ENCODE results near the gene RHBDD2.
"Not testable (repeated sequence)": the region's sequence is repeated elsewhere in the genome, so short reads cannot be mapped to it uniquely, and the experiment has no call there.

The RHBDD2 gene

DNA sequence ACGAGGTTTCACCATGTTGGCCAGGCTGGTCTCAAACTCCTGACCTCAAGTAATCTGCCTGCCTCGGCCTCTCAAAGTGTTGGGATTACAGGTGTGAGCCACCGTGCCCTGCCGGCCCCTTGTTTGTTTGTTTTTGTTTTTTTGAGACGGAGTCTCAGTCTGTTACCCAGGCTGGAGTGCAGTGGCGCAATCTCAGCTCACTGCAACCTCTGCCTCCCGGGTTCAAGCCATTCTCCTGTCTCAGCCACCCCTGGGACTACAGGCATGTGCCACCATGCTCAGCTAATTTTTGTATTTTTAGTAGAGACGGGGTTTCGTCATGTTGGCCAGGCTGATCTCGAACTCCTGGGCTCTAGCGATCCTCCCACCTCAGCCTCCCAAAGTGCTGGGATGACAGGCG lies 32.4 kb downstream of the RHBDD2 start:
- H3K14ac ChIP-seq (ENCODE audit: low read length); H2BK5ac ChIP-seq (ENCODE audit: low read length); H3K9ac ChIP-seq (ENCODE audit: low read depth, low read length, poor library complexity); DNase-seq (ENCODE audit: low spot score); H3K79me1 ChIP-seq (ENCODE audit: low read depth, low read length); H2BK15ac ChIP-seq (ENCODE audit: low read length); H3K4me1 ChIP-seq (ENCODE audit: control insufficient read depth in 2 of 2, insufficient read depth in 1 of 2, low read depth in 1 of 2, low read length in 2 of 2); H3K27me3 ChIP-seq (ENCODE audit: control insufficient read depth in 3 of 3, insufficient read depth in 3 of 3, low read depth in 1 of 3, low read length in 3 of 3); H3K23ac ChIP-seq (ENCODE audit: low read depth, low read length, poor library complexity); H2BK12ac ChIP-seq (ENCODE audit: low read length); H4K8ac ChIP-seq (ENCODE audit: low read depth, low read length); H3K4me2 ChIP-seq (ENCODE audit: insufficient read depth, low read length, poor library complexity, severe bottlenecking); H3K4ac ChIP-seq (ENCODE audit: low read length); H3K36me3 ChIP-seq (replicated peaks in 1 of 2; ENCODE audit: control insufficient read depth in 2 of 2, insufficient read depth in 2 of 2, low read length in 2 of 2); H2AK5ac ChIP-seq (ENCODE audit: low read depth, low read length); H4K91ac ChIP-seq (ENCODE audit: low read depth, low read length, poor library complexity); H3K18ac ChIP-seq (ENCODE audit: low read length); H2BK120ac ChIP-seq (ENCODE audit: low read depth, low read length); H2AFZ ChIP-seq (ENCODE audit: low read length); H3K4me3 ChIP-seq (ENCODE audit: low read length in 2 of 2); H3K27ac ChIP-seq (replicated peaks; ENCODE audit: low read length); H3K9me3 ChIP-seq (replicated peaks in 1 of 2; ENCODE audit: control insufficient read depth in 2 of 2, insufficient read depth in 1 of 2, low read depth in 1 of 2, low read length in 2 of 2): not testable (repeated sequence)
- WGBS, 2 donors (ENCODE audit: extremely low coverage in 2 of 2, insufficient read length in 2 of 2, insufficient replicate concordance in 1 of 2): no CpG with 5 or more reads among the region's 12 CpGs

DNA sequence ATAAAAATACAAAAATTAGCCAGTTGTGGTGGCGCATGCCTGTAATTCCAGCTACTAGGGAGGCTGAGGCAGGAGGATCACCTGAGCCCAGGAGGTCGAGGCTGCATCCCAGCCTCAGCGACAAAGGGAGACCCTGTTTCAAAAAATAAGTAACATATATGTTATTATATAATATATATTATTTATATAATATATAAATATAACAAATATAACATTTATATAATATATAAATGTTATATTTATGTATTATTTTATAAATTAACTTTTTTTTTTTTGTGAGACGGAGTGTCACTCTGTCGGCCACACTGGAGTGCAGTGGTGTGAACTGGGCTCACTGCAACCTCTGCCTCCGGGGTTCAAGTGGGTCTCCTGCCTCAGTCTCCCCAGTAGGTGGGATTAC lies 34.6 kb downstream of the RHBDD2 start:
- no peak overlapping the region for H2BK5ac ChIP-seq (ENCODE audit: low read length)
- H3K36me3 ChIP-seq (replicated peaks in 1 of 2; ENCODE audit: control insufficient read depth in 2 of 2, insufficient read depth in 2 of 2, low read length in 2 of 2): peaks cover 0 to under 1% of the 10 kb centered on the region in 2 donors
- H2AFZ ChIP-seq (ENCODE audit: low read length): no peak overlapping the region
- H3K27ac ChIP-seq (replicated peaks; ENCODE audit: low read length): no peak overlapping the region
- H3K4me2 ChIP-seq (ENCODE audit: insufficient read depth, low read length, poor library complexity, severe bottlenecking): no peak overlapping the region
- no peaks in the 10 kb centered on the region for H3K9me3 ChIP-seq (replicated peaks in 1 of 2; ENCODE audit: control insufficient read depth in 2 of 2, insufficient read depth in 1 of 2, low read depth in 1 of 2, low read length in 2 of 2)
- WGBS, 2 donors (ENCODE audit: extremely low coverage in 2 of 2, insufficient read length in 2 of 2, insufficient replicate concordance in 1 of 2): no CpG with 5 or more reads among the region's 6 CpGs
- H2BK12ac ChIP-seq (ENCODE audit: low read length): no peak overlapping the region
- no peak overlapping the region for H3K14ac ChIP-seq (ENCODE audit: low read length)
- no peak overlapping the region for H2AK5ac ChIP-seq (ENCODE audit: low read depth, low read length)
- H3K79me1 ChIP-seq (ENCODE audit: low read depth, low read length): peaks cover 11% of the 10 kb centered on the region
- H2BK120ac ChIP-seq (ENCODE audit: low read depth, low read length): no peak overlapping the region
- H3K18ac ChIP-seq (ENCODE audit: low read length): no peak overlapping the region
- DNase-seq (ENCODE audit: low spot score): no peak
- no peaks in the 10 kb centered on the region for H3K27me3 ChIP-seq (ENCODE audit: control insufficient read depth in 3 of 3, insufficient read depth in 3 of 3, low read depth in 1 of 3, low read length in 3 of 3)
- no peak overlapping the region for H3K4me3 ChIP-seq (ENCODE audit: low read length in 2 of 2)
- no peak overlapping the region for H4K91ac ChIP-seq (ENCODE audit: low read depth, low read length, poor library complexity)
- peaks cover 0 to 4% of the 10 kb centered on the region in 2 donors for H3K4me1 ChIP-seq (ENCODE audit: control insufficient read depth in 2 of 2, insufficient read depth in 1 of 2, low read depth in 1 of 2, low read length in 2 of 2)
- H2BK15ac ChIP-seq (ENCODE audit: low read length): no peak overlapping the region
- no peak overlapping the region for H4K8ac ChIP-seq (ENCODE audit: low read depth, low read length)
- no peak overlapping the region for H3K9ac ChIP-seq (ENCODE audit: low read depth, low read length, poor library complexity)
- no peak overlapping the region for H3K4ac ChIP-seq (ENCODE audit: low read length)
- H3K23ac ChIP-seq (ENCODE audit: low read depth, low read length, poor library complexity): no peak overlapping the region

DNA sequence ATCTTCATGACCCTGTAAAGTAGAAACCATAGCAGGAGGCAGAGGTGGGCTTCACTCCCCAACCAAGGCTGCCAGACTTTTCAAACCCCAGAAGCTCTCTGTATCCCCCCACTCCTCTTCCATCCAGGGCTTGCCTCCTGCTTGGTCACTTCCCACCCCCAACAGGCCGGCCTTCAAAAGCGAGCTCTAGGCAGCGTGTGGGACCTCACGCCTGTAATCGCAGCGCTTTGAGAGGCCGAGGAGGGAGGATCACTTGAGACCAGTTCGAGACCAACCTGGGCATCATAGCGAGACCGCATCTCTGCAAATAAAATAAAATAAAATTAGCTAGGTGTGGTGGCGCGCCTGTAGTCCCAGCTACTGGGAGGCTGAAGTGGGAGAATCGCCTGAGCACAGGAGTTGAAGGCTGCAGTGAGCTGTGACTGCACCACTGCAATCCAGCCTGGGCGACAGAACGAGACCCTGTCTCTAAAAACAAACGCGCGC lies 35.4 kb downstream of the RHBDD2 start:
- no CpG with 5 or more reads among the region's 18 CpGs for WGBS, 2 donors (ENCODE audit: extremely low coverage in 2 of 2, insufficient read length in 2 of 2, insufficient replicate concordance in 1 of 2)

DNA sequence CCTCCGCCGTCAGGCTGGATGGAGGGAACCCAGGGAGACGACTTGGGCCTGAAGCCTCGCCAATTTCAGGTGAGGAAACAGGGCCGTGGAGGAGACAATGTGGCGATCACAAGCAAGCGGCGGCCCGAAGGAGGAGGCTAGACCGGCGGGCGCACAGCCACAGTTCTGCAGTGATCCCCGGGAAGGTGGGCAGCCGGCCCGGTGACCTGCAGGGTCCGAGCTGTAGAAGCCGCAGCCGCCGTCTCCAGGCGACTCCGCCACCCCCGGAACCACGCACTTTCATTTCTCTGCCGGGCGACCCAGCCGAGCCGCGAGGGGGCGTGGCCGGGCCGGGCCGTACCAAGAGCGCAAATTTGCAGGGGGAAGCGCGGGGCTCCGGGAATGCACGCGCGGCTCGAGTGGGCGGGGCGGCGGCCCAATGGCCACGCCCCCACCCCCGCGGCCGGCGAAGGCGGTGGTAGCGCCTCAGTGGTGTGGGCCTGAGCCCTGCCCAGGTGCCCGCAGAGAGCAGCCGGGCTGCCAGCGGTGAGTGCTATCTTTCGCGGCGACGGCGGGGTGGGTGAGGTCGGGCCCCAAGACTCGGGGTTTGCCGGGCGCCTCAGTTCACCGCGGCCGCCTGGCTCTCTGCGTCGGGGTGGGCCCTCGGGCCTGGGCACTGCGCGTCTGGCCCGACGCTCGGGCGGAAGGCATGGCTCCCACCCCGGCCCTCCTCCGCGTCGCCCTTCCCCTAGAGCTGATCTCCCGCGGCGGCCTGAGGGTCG lies 36.0 kb downstream of the RHBDD2 start, which contains the start of gene POR:
TSS of gene POR (plus strand) at position 501 of the 761 bp plus-strand sequence. CDS start 38,847 bp downstream, outside the sequence.
- Histone ChIP-seq H3K9ac (ENCODE audit: low read depth, low read length, poor library complexity) (peak within 1 kb of the TSS; percentile 96), H3K27ac (replicated peaks; ENCODE audit: low read length) (peak within 1 kb of the TSS; percentile 68)
- no CpG with 5 or more reads among the region's 82 CpGs for WGBS, 2 donors (ENCODE audit: extremely low coverage in 2 of 2, insufficient read length in 2 of 2, insufficient replicate concordance in 1 of 2)

More for the DNA sequence above, 35.4 kb downstream of the RHBDD2 start:
- Histone ChIP-seq H3K23ac (ENCODE audit: low read depth, low read length, poor library complexity) (peak overlapping the region; percentile 100), H3K9me3 (replicated peaks in 1 of 2; ENCODE audit: control insufficient read depth in 2 of 2, insufficient read depth in 1 of 2, low read depth in 1 of 2, low read length in 2 of 2) (no peaks in the 10 kb centered on the region), H2AFZ (ENCODE audit: low read length) (peak overlapping the region; percentile 89), H3K14ac (ENCODE audit: low read length) (peak overlapping the region; percentile 90), H2AK5ac (ENCODE audit: low read depth, low read length) (peak overlapping the region; percentile 74), H2BK5ac (ENCODE audit: low read length) (peak overlapping the region; percentile 77), H3K4me3 (ENCODE audit: low read length in 2 of 2) (peak overlapping the region; percentile 71 to 85), H2BK12ac (ENCODE audit: low read length) (no peak overlapping the region), H4K8ac (ENCODE audit: low read depth, low read length) (peak overlapping the region; percentile 82), H3K79me1 (ENCODE audit: low read depth, low read length) (peaks cover 11% of the 10 kb centered on the region), H3K27me3 (ENCODE audit: control insufficient read depth in 3 of 3, insufficient read depth in 3 of 3, low read depth in 1 of 3, low read length in 3 of 3) (no peaks in the 10 kb centered on the region), H3K36me3 (replicated peaks in 1 of 2; ENCODE audit: control insufficient read depth in 2 of 2, insufficient read depth in 2 of 2, low read length in 2 of 2) (peaks cover 0 to 3% of the 10 kb centered on the region in 2 donors), H2BK120ac (ENCODE audit: low read depth, low read length) (no peak overlapping the region), H3K4ac (ENCODE audit: low read length) (peak overlapping the region; percentile 46), H3K4me2 (ENCODE audit: insufficient read depth, low read length, poor library complexity, severe bottlenecking) (peak overlapping the region; percentile 81), H3K18ac (ENCODE audit: low read length) (peak overlapping the region; percentile 96), H2BK15ac (ENCODE audit: low read length) (peak overlapping the region; percentile 60), H3K4me1 (ENCODE audit: control insufficient read depth in 2 of 2, insufficient read depth in 1 of 2, low read depth in 1 of 2, low read length in 2 of 2) (peaks cover 0 to 7% of the 10 kb centered on the region in 2 donors), H3K27ac (replicated peaks; ENCODE audit: low read length) (peak overlapping the region; percentile 68), H3K9ac (ENCODE audit: low read depth, low read length, poor library complexity) (peak overlapping the region; percentile 93), H4K91ac (ENCODE audit: low read depth, low read length, poor library complexity) (no peak overlapping the region)
- DNase-seq (ENCODE audit: low spot score): no peak

More for the DNA sequence above, 36.0 kb downstream of the RHBDD2 start, which contains the start of gene POR:
- H2BK5ac ChIP-seq (ENCODE audit: low read length): peak within 1 kb of the TSS; percentile 92
- H3K27me3 ChIP-seq (ENCODE audit: control insufficient read depth in 3 of 3, insufficient read depth in 3 of 3, low read depth in 1 of 3, low read length in 3 of 3): no peaks in the 10 kb centered on the region
- peak within 1 kb of the TSS; percentile 97 for H3K18ac ChIP-seq (ENCODE audit: low read length)
- no peaks in the 10 kb centered on the region for H3K9me3 ChIP-seq (replicated peaks in 1 of 2; ENCODE audit: control insufficient read depth in 2 of 2, insufficient read depth in 1 of 2, low read depth in 1 of 2, low read length in 2 of 2)
- peak within 1 kb of the TSS; percentile 71 to 90 for H3K4me3 ChIP-seq (ENCODE audit: low read length in 2 of 2)
- peak within 1 kb of the TSS; percentile 82 for H4K8ac ChIP-seq (ENCODE audit: low read depth, low read length)
- peak within 1 kb of the TSS; percentile 76 for H3K4ac ChIP-seq (ENCODE audit: low read length)
- peak within 1 kb of the TSS; percentile 89 for H2AFZ ChIP-seq (ENCODE audit: low read length)
- peaks cover 0 to 3% of the 10 kb centered on the region in 2 donors for H3K36me3 ChIP-seq (replicated peaks in 1 of 2; ENCODE audit: control insufficient read depth in 2 of 2, insufficient read depth in 2 of 2, low read length in 2 of 2)
- H3K14ac ChIP-seq (ENCODE audit: low read length): peak within 1 kb of the TSS; percentile 90
- DNase-seq (ENCODE audit: low spot score): peak; percentile 95
- peaks cover 11% of the 10 kb centered on the region for H3K79me1 ChIP-seq (ENCODE audit: low read depth, low read length)
- peak within 1 kb of the TSS; percentile 79 for H2BK120ac ChIP-seq (ENCODE audit: low read depth, low read length)
- H2AK5ac ChIP-seq (ENCODE audit: low read depth, low read length): peak within 1 kb of the TSS; percentile 90
- H2BK15ac ChIP-seq (ENCODE audit: low read length): peak within 1 kb of the TSS; percentile 60
- H4K91ac ChIP-seq (ENCODE audit: low read depth, low read length, poor library complexity): no peak within 1 kb of the TSS
- H3K4me2 ChIP-seq (ENCODE audit: insufficient read depth, low read length, poor library complexity, severe bottlenecking): peak within 1 kb of the TSS; percentile 96
- H3K23ac ChIP-seq (ENCODE audit: low read depth, low read length, poor library complexity): peak within 1 kb of the TSS; percentile 100
- peaks cover 0 to 7% of the 10 kb centered on the region in 2 donors for H3K4me1 ChIP-seq (ENCODE audit: control insufficient read depth in 2 of 2, insufficient read depth in 1 of 2, low read depth in 1 of 2, low read length in 2 of 2)
- H2BK12ac ChIP-seq (ENCODE audit: low read length): no peak within 1 kb of the TSS

Measured in neuronal stem cell (in vitro differentiated cells).